Transverse colon (tissue), 3 donors: Measurements from ENCODE around the gene DSG2.
"Not testable (repeated sequence)": the region's sequence is repeated elsewhere in the genome, so short reads cannot be mapped to it uniquely, and the experiment has no call there.

Source experiments
- CTCF ChIP-seq, 5 experiments: fragments of 200-600 bp in 3 of 5; fragments of 450-650 bp in 2 of 5; sonication (generic) in 3 of 5; IDR thresholded peaks; 1 replicate in 2 of 5; 2 replicates in 3 of 5; pipeline ENCODE4 v1.5.1; 2016 to 2017; ENCODE audit warnings: antibody characterized with exemption in 5 of 5, inconsistent platforms in 3 of 5, mild to moderate bottlenecking in 2 of 5, moderate library complexity in 1 of 5
- EP300 ChIP-seq: sonication (generic); formaldehyde crosslinking; IDR thresholded peaks from one replicate; pipeline ENCODE4 v1.6.1; 2017; ENCODE audit warnings: antibody characterized with exemption, low read depth
- POLR2A ChIP-seq: fragments of 450-650 bp; IDR thresholded peaks from one replicate; pipeline ENCODE4 v1.6.1; 2016; ENCODE audit warnings: antibody characterized with exemption, mild to moderate bottlenecking, moderate library complexity

DNA sequence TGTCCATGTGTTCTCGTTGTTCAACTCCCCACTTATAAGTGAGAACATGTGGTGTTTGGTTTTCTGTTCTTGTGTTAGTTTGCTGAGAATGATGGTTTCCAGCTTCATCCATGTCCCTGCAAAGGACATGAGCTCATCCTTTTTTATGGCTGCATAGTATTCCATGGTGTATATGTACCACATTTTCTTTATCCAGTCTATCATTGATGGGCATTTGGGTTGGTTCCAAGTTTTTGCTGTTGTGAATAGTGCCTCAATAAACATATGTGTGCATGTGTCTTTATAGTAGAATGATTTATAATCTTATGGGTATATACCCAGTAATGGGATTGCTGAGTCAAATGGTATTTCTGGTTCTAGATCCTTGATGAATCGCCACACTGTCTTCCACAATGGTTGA, 9.1 kb downstream of the DSG2 start:
- not testable (repeated sequence) for TF ChIP-seq POLR2A; CTCF (IDR thresholded peaks at IDR 0.05); EP300
